HG03139 (cell line): Measurements from ENCODE around the gene RIPPLY1.

Source experiments
- ATAC-seq: cut with Tn5 transposase; IDR thresholded peaks from one replicate; pipeline ENCODE4 v1.9.1; 2021; ENCODE audit not compliant: unreplicated experiment

The RIPPLY1 gene, protein sequence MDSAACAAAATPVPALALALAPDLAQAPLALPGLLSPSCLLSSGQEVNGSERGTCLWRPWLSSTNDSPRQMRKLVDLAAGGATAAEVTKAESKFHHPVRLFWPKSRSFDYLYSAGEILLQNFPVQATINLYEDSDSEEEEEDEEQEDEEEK

DNA sequence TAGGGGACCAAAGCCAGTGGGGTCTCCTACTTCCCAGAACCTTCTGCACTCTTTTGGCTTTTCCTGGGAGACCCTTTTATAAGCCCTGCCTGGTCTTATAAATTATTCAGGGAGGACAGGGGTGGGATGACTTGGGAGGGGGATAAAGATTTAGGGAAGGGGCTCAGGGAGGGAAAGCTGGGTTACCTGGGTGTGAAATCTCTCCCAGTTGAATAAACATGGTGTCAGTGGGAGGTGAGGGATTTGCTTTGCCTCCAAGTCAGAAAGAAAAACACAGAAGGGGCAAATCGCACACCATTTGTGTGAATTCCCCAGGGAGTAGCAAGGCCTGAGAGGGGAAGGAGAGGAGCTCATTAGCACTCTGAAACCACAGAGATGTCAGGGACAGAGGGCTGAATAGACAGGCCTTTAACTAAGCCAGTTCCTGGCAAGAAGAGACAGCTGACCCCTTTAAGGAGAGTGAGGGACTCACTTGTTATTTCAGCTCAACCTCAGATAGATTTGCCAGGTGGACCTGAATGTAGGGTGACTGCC is at the start of gene RIPPLY1:
RIPPLY1 (minus strand) TSS at position 51 of the 534 bp plus-strand sequence. CDS start 54 bp downstream, outside the sequence.
- no peak for ATAC-seq

DNA sequence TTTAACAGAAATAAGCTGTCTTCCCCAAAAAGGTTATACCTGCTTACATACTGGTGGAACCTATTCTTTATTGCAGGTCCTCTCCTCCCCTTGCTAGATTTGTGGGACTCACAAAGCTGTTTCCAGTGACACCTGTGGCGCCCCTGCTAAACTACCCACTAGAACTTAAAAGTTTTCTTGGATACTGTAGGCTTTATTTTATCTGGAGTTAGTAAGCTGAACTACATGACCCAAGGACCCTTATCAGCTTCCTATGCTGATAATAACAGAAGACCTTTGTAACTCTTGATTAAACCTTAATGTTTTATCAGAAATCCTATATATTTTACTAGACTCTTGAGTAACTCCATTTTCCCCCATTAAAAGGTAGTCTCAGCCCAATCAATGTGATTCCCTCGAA is 49.4 kb upstream of the RIPPLY1 start:
- ATAC-seq: no peak

DNA sequence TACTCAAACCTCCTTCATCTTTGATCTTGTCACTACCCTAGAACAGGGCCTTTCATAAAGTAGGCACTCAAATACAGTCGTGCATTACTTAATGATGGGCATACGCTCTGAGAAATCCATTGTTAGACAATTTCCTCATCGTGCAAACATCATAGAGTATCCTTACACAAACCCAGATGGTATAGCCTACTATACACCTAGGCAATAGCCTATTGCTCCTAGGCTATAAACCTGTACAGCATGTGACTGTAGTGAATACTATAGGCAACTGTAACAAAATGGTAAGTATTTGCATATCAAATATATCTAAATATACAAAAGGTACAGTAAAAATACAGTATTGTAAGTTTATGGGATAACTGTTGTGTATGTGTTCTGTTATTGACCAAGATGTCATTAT is 48.9 kb upstream of the RIPPLY1 start:
- ATAC-seq: no peak

DNA sequence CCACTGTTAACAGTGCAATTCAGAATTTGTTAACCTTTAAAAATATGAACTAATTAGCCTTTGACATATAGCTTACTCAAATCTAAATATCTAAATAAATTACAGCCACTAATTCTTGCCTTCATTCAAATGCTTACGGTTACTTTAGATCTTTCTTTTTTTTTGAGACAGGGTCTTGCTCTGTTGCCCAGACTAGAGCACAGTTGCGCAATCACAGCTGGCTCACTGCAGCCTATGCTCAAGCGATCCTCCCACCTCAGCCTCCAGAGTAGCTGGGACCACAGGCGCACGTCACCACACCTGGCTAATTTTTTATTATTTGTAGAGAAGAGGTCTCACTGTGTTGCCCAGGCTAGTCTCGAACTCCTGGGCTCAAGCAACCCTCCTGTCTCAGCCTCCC is 48.1 kb upstream of the RIPPLY1 start:
- ATAC-seq: no peak

DNA sequence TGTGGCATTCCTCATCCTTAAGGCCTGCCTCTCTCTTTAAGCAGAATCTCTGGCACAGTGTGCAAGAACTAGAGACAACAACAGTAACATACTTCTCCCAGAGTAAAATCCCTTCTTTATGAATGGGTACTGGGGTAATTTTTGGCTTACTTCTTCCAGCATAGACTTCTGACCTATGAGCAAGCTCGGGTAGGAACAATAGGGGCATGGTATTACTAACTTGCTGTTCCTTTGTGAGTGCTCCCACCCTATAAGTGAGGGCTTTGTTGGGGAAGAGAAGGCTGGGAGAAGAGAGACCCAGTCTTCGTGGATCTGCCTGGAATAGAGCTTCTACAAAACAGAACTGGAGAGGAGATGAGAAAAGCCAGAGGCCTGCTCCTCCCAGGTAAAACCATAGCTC is 47.2 kb upstream of the RIPPLY1 start:
- ATAC-seq: no peak

DNA sequence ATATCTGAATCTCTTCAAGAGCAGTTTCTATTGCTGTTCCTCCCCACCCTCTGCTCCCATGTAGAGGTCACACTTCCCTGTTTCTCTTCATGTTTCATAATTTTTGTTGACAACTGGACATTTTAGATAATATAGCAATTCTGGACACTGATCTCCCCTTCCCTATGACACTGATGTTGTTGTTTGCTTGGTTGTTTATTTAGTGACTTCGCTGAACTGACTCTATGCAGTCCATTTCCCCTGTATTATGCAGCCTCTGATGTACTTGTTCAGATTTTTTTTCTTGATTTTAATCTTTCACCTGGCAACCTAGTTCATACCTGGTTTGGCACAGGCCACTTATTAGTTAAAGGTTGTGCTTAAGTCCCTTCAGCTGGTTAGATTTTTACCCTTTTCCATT is 46.2 kb upstream of the RIPPLY1 start:
- ATAC-seq: no peak

DNA sequence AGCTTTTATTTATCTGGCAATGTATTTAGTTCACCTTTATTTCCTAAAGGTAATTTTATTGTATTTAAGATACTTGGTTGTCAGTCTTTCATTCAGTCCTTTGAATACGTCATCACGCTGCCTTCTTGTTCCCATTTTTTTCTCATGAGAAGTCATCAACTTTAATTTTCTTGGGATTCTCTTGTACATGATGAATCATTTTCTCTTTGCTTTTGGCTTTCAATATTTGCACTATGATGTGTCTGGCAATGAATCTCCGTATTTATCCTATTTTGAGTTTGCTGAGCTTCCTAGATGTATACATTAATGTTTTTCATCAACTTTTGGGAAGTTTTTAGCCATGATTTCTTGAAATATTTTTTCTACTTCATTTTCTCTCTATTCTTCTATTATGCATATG is 45.5 kb upstream of the RIPPLY1 start:
- no peak for ATAC-seq

DNA sequence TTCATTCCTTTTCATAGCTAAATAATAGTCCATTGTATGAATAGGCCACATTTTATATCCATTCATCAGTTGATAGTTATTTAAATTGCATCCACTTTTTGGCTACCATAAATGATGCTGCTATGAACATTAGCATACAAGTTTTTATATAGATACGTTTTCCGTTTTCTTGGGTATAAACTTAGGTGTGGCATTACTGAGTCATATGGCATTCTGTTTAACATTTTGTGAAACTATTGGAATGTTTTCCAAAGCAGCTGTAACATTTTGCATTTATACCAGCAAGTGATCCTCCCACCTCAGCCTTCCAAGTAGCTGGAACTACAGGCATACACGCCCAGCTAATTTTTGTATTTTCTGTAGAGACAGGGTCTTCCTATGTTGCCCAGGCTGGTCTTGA is 43.3 kb upstream of the RIPPLY1 start:
- no peak for ATAC-seq

DNA sequence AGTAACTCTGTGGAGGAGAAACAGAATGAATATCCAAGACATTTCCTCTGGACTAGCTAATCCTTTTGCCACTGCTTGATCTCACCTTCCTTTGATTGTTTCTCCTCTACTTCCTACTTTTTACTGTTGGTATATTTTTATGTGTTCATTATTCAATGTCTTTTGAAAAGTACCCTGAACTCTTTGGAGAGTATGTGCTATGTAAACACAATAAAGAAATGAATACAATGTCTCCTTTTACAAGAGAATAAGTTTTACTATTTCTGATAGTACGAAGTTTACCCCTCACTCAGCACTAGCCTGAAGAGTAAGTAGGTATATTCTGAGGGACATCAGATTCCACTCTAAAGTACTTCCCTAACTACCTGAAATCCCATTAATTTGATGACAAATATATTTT is 36.9 kb upstream of the RIPPLY1 start:
- no peak for ATAC-seq

DNA sequence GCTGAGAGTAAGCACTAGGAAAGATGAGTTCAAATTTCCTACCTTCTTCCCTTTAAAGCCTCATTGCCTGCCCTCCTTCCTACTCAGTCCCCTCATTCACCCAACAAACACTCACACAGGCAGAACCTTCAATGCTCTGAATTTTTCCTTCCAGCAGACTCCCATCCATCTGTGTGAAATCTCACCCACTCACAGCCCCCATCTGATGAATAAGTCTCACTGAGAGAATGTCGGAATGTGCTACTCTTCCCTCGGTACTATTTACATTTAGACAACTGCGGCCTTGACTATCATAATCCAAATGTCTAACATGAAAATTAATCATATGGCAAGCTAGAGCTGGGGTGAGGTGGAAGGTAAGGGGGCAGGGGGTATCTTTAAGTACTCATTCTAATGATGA is 36.4 kb upstream of the RIPPLY1 start:
- no peak for ATAC-seq

DNA sequence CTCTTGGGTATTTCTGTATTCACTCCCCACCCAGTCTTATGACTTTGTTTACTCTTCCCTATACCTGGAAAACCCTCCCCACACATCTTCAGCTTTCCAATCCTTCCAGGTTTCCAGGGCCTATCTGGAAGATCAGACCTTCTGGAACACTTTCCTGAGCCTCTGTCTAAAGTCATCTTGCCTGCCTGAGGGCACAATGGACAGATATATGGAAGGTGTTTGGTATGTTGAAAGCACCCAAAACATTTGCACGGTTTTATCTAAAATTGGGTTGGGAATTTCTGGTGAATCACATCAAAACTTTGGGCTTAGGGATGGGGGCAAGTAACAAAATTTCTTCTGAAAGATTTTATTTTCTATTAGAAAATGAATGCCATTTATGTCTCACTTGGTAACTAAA is 33.1 kb upstream of the RIPPLY1 start:
- ATAC-seq: no peak

DNA sequence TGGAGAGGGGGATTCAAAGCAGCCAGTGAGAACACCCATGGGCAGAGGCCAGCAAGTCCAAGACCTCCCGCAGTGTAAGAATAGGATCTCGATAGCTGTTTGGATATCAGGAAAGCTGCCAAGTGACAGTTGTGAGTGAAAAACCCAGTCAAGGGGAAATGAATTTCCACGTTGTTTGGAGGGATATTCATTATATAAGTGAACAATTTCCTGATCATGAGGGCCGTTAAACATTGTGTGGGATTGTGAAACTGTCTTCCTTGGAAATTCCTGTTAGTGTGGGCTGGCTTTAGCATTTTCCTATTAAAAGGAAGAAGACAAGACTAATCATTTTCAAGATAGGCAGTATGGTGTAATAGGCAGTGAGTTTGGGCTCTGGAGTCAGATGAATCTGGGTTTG is 32.0 kb upstream of the RIPPLY1 start:
- ATAC-seq: no peak

DNA sequence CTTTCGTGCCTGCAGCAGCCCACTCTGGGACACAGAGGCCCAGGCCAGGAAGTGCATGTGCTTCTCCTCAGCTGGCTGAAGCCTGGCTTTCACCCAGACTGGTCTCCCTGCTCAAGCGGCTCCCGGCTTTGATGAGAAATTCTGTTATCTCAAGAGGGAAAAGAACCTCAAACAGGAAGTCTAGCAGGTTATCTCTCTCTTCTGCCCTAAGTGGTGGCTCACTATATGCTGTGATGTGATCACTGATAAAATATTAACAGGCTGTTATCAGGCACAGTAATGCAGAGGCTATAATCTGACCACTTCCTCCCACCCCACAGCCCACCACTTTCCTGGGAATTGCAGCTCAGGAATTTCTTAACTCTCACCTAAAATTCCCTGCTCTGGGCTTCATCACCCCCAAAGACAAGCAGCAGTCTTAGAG is 30.4 kb upstream of the RIPPLY1 start:
- no peak for ATAC-seq

DNA sequence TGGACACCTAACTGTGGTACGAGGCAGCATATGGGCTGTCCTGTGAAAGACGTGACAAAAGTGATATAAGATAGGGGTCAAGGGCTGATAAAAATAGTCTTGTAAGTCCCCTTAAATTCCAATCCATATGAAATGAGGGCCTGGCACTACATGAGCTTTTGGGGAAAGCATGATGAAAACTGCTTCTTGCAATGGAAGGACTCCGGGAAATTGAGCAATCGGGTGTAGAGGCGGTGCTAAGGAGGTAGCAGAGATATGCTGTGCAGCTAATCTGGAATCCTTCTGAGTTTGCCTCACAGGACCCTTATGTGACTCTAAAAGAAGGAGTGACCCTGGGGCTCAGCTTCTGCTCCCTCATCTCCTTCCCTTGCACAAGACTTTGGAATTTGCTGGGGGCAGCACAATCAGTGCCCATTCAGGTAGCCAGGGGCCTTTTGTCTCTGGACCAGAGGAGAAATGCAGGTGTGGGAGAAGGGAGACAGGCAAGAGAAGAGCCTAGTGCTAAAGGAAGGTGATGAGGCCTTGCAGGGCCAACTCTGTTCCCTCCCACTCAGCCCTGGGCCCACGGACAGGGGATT is 29.9 kb upstream of the RIPPLY1 start:
- no peak for ATAC-seq

DNA sequence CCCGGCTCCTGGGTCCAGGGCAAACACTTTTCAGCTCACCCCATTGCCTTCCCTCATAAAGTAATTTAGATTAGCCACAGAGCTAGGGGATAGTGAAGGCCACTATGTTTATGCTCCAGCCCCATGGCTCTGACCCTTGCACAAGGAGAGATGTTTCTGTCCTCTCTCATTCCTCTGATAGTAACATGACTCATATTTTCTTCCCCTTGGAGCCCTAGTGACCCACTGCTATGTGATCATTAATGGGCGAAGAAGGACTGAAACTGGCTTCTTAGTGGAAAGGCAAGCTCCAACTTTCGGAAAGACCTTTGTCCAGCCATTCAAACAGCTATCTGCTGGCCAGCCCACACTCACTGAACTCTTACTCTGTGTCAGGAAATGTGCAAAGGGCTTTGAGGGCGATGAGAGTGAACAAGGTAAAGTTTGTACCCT is 29.4 kb upstream of the RIPPLY1 start:
- no peak for ATAC-seq

DNA sequence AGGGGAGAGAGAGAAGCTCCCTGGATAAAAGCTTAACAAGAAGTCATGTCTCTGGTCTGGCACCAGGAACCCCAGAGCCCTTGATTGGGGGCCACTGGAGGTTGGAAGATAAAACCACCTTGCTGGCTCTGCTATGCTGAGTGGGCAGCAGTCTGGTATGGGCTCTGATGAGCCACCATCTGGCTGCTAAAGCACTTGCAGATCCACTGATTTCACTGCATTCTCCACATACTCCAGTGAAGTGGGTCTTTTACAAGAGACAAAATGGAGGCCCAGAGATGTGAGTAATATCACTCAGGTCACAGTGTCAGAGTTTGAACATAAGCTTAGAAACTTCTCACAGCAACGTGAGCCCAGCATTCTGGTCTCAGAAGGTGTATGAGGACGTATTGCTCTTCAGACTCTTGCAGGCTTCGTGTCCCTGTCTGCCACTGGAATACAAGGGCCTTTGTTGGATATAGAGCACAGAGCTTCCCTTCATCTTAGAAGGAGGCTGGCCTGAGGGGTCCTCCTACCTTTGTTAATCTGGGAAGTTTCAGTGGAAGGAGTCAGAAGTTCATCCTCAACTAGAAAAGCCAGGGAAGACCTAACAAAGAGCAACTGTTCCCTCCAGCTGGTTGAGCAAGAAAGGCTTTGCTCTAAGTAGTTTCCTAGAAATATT is 28.8 kb upstream of the RIPPLY1 start:
- ATAC-seq: no peak

DNA sequence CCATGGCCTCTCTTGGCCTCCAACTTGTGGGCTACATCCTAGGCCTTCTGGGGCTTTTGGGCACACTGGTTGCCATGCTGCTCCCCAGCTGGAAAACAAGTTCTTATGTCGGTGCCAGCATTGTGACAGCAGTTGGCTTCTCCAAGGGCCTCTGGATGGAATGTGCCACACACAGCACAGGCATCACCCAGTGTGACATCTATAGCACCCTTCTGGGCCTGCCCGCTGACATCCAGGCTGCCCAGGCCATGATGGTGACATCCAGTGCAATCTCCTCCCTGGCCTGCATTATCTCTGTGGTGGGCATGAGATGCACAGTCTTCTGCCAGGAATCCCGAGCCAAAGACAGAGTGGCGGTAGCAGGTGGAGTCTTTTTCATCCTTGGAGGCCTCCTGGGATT is 25.1 kb upstream of the RIPPLY1 start:
- ATAC-seq: no peak

DNA sequence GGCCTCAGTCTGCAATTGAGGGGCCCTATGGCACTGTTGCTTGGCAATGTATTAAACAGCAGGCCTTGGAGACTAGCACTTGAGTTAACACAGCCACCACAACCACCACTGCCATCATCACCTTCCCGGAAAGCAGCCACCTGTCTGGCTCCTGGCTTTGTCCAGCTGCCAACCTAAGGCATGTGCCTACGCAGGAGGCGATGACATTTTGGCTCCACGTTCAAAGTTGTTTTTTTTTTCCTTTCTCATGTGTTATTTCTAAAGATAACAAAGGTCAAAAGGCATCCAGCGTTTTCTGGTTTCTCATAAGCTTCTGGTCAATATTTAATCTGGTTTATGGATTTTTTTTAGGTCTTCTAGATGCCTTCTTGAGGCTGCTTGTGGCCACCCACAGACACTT is 24.6 kb upstream of the RIPPLY1 start:
- ATAC-seq: no peak

DNA sequence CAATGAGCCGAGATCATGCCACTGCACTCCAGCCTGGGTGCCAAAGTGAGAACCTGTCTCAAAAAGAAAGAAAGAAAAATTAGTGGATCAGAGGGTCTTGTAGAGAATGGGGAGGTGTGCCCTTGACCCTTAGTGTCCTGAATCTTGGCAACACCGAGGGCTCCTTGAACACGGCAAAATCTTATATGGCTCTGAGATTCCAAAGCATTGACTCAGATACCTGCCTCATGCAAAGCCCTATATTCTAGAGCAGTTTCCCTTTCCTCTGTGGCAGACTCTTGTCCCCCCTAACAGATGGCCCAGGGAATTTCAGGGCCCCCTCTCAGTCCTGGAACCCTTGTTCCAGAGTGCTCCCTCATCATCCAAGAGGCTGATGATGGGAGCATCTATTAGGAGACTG is 23.9 kb upstream of the RIPPLY1 start:
- ATAC-seq: no peak

DNA sequence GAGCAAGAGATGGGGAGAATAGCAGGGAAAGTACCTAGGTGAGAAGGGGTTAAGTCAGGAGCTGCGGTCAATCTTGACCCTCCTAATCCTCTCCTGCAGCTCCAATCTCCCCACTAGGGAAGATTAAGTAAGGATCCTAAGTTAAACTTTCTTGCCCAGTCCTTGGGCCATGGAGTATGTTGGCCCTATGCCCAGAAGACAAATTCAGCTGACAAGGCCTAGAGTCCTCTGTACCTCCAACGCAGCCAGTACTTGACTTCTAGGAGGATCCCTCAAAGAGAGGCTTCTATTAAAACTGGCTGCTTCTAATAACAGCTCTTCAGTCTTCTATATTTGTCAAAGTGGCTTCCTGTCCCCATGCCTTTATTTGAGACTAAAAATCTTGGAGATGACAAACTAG is 18.5 kb upstream of the RIPPLY1 start:
- ATAC-seq: no peak

DNA sequence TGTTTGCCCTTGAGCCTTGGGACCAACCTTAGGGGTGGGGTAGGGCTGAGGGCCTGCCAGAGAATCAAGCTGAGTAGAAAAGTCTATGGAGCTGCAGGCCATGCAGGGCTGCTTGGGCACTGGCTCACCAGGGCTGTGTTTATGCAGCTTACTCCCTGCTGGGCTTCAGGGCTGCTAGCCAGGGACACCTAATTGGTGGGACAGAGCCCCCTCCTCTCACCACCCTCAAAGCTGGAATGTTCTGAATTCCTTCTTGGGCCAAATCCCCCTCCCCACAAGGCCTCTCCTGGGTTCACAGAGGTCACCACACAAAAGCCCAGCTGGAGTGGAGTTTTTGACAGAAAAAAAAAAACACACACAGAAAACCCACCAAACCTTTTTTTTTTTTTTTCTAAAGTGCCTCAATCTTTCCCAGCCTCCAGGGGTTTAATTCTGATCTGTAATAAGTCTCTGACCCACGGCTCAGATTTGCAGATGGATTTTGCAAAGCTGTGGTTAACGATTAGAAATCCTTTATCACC is 16.9 kb upstream of the RIPPLY1 start, which contains the start of gene CLDN2:
CLDN2 (plus strand) TSS at position 471 of the 521 bp plus-strand sequence. CDS start 7,827 bp downstream, outside the sequence.
- no peak for ATAC-seq
